ENCODE measurements around the gene PUS1.

PUS1 gene

DNA sequence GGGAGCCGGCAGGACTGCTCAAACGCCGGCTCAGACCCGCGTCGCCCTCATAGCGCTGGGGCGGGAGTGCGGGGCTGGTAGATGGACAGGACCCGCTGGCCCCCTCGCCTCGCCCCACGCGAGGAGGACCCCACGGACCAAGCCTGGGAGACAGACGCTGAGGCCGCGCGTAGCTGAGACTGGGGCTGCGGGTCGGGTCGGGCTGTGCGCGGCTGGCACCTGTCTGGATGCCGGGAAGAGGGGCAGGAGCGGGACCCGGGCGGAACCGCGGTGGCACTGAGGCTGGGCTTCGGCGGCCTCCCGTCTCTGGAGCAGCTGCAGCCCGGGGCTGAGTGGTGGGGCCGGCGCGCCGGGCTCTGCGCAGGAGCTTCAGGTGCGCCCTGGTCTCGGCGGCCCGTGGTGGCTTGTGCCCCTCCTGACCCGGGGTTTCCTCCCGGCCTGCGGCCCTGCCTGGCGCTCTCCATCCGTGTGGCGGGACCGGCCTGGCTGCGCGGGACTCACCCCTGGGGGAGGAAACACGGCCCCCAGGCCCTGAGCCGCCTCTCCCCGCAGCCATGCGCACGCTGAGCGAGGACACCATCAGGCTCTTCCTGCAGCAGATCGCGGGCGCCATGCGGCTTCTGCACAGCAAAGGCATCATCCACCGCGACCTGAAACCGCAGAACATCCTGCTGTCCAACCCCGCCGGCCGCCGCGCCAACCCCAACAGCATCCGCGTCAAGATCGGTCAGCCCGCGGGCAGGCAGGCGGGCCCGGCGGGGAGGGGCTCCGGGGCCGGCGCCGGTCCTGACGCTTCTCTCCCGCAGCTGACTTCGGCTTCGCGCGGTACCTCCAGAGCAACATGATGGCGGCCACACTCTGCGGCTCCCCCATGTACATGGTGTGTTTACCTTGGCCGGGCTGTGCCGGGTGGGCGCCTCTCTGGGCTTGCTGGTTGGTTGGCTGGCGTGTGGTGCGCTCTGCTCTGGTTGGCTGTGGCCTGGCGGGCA is 20.7 kb upstream of the PUS1 start:
- H3K4me3 ChIP-seq (ENCODE audit: low read depth, low read length): no peak overlapping the region
- TF ChIP-seq, protein P1, sequence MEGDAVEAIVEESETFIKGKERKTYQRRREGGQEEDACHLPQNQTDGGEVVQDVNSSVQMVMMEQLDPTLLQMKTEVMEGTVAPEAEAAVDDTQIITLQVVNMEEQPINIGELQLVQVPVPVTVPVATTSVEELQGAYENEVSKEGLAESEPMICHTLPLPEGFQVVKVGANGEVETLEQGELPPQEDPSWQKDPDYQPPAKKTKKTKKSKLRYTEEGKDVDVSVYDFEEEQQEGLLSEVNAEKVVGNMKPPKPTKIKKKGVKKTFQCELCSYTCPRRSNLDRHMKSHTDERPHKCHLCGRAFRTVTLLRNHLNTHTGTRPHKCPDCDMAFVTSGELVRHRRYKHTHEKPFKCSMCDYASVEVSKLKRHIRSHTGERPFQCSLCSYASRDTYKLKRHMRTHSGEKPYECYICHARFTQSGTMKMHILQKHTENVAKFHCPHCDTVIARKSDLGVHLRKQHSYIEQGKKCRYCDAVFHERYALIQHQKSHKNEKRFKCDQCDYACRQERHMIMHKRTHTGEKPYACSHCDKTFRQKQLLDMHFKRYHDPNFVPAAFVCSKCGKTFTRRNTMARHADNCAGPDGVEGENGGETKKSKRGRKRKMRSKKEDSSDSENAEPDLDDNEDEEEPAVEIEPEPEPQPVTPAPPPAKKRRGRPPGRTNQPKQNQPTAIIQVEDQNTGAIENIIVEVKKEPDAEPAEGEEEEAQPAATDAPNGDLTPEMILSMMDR (IDR thresholded peaks at IDR 0.05; ENCODE audit: low read depth, low read length, missing control alignments): no peak
- no peak for DNase-seq (ENCODE audit: low read depth)
- in situ Hi-C loops (cut with HindIII; ENCODE audit: low sequenced_read_pairs): no loop called here

GRCh38 chr12:131909081-131909751 is 19.9 kb upstream of the PUS1 start:
- no peak for DNase-seq (ENCODE audit: low read depth)
- in situ Hi-C loops (cut with HindIII; ENCODE audit: low sequenced_read_pairs): no loop called here
- H3K4me3 ChIP-seq (ENCODE audit: low read depth, low read length): no peak overlapping the region
- TF ChIP-seq, protein P1 (IDR thresholded peaks at IDR 0.05; ENCODE audit: low read depth, low read length, missing control alignments): no peak

- TF ChIP-seq, protein P1 (IDR thresholded peaks at IDR 0.05; ENCODE audit: low read depth, low read length, missing control alignments): no peak
- H3K4me3 ChIP-seq (ENCODE audit: low read depth, low read length): no peak overlapping the region
These were observed 19.3 kb upstream of the PUS1 start for GRCh38 chr12:131909752-131910219.

GRCh38 chr12:131910302-131911027 is 18.6 kb upstream of the PUS1 start:
- no peak for DNase-seq (ENCODE audit: low read depth)
- no peak overlapping the region for H3K4me3 ChIP-seq (ENCODE audit: low read depth, low read length)
- in situ Hi-C loops (cut with HindIII; ENCODE audit: low sequenced_read_pairs): no loop called here
- TF ChIP-seq, protein P1 (IDR thresholded peaks at IDR 0.05; ENCODE audit: low read depth, low read length, missing control alignments): no peak

More at GRCh38 chr12:131909752-131910219, 19.3 kb upstream of the PUS1 start:
- in situ Hi-C loops (cut with HindIII; ENCODE audit: low sequenced_read_pairs): no loop called here
- DNase-seq (ENCODE audit: low read depth): no peak

GRCh38 chr12:131911028-131911650 is 17.9 kb upstream of the PUS1 start:
- TF ChIP-seq, protein P1 (IDR thresholded peaks at IDR 0.05; ENCODE audit: low read depth, low read length, missing control alignments): no peak
- no peak for DNase-seq (ENCODE audit: low read depth)
- H3K4me3 ChIP-seq (ENCODE audit: low read depth, low read length): no peak overlapping the region
- in situ Hi-C loops (cut with HindIII; ENCODE audit: low sequenced_read_pairs): no loop called here
